HepG2 (cell line): ENCODE results near the gene BRIP1. TPM values are rescaled to one million over a fixed set of nuclear protein-coding genes. Genes with fewer than 3 reads are reported as not detected.

Source experiments
- ATAC-seq: fragments of 200-7000 bp; cut with Tn5 transposase; 3 replicates; pipeline ENCODE4 v1.9.1; 2020; ENCODE audit warnings: mild to moderate bottlenecking, moderate library complexity
- BruUV-seq: library from RNA; stranded (reverse); fragments of 400-500 nt; replicated peaks from 2 replicates; lab custom pipeline; 2021; lab: Mats Ljungman, UMichigan
- CTCF ChIA-PET: fragments of 300-600 bp; formaldehyde crosslinking; extraction: SDS; loops from one replicate; lab custom pipeline; 2021; ENCODE audit warnings: low total read pairs, inconsistent platforms, low intra/inter-chr PET ratio; lab: Yijun Ruan, JAX
- POLR2A ChIA-PET: fragments of 350-600 bp; sonication (Branson Sonifier 250); formaldehyde crosslinking; loops from one replicate; lab custom pipeline; 2020; ENCODE audit warnings: antibody characterized with exemption, inconsistent platforms; lab: Yijun Ruan, JAX
- DNase-seq: peaks from one replicate; pipeline ENCODE4 v3.0.0-alpha.2; 2015; ENCODE audit warnings: low spot score
- FAIRE-seq: peaks from 3 replicates; lab custom pipeline; 2011; peaks lifted over from hg19 to GRCh38; lab: Jason Lieb, UNC
- H2AFZ ChIP-seq: one replicate; pipeline ENCODE4 v1.6.1; 2011; ENCODE audit warnings: low read length, inconsistent platforms
- H3K27ac ChIP-seq: fragments of 300-600 bp; 3 replicates; pipeline ENCODE4 v1.8.0; 2011; ENCODE audit warnings: mixed run types, mild to moderate bottlenecking, mixed read lengths, low read length, inconsistent platforms; ENCODE audit not compliant: insufficient read depth; ENCODE audit errors: extremely low read length
- H3K27me3 ChIP-seq, 2 experiments: fragments of 200-600 bp in 1 of 2; 2 replicates in 1 of 2; 3 replicates in 1 of 2; pipeline versions ENCODE4 v1.6.0 to v1.8.0; 2011; ENCODE audit warnings: low read length in 2 of 2, mild to moderate bottlenecking in 2 of 2, moderate library complexity in 2 of 2, inconsistent platforms in 1 of 2; ENCODE audit not compliant: insufficient read depth in 2 of 2, control insufficient read depth in 1 of 2
- H3K36me3 ChIP-seq, 2 experiments: fragments of 200-600 bp in 1 of 2; replicated peaks in 1 of 2; 2 replicates in 1 of 2; 3 replicates in 1 of 2; pipeline versions ENCODE4 v1.5.1 to v1.8.0; 2011; ENCODE audit warnings: low read length in 2 of 2, inconsistent platforms in 1 of 2; ENCODE audit not compliant: insufficient read depth in 2 of 2, control insufficient read depth in 1 of 2
- H3K4me1 ChIP-seq: 2 replicates; pipeline ENCODE4 v1.5.1; 2012; ENCODE audit warnings: low read length, inconsistent platforms; ENCODE audit not compliant: insufficient read depth
- H3K4me2 ChIP-seq: 2 replicates; pipeline ENCODE4 v1.6.0; 2011; ENCODE audit warnings: low read depth, low read length, inconsistent platforms
- H3K4me3 ChIP-seq, 3 experiments: fragments of 200-600 bp in 1 of 3; sonication (generic), shearing (Covaris generic) in 1 of 3; replicated peaks in 1 of 3; 2 replicates each; pipeline ENCODE4 v1.5.1; 2011 to 2016; ENCODE audit warnings: low read length in 3 of 3, inconsistent platforms in 2 of 3, low read depth in 2 of 3, mild to moderate bottlenecking in 2 of 3, control low read depth in 1 of 3, mixed read lengths in 1 of 3; ENCODE audit not compliant: insufficient read depth in 1 of 3
- H3K79me2 ChIP-seq: one replicate; pipeline ENCODE4 v1.6.1; 2011; ENCODE audit warnings: low read length, inconsistent platforms; ENCODE audit not compliant: insufficient read depth
- H3K9ac ChIP-seq: 2 replicates; pipeline ENCODE4 v1.6.0; 2011; ENCODE audit warnings: mild to moderate bottlenecking, low read depth, low read length, inconsistent platforms; ENCODE audit not compliant: insufficient read depth
- H3K9me3 ChIP-seq: 2 replicates; pipeline ENCODE4 v1.5.1; 2012; ENCODE audit warnings: mild to moderate bottlenecking, low read length
- H4K20me1 ChIP-seq: 2 replicates; pipeline ENCODE4 v1.6.0; 2011; ENCODE audit warnings: inconsistent platforms, mild to moderate bottlenecking, low read length, moderate library complexity; ENCODE audit not compliant: insufficient read depth
- BRD4 ChIP-seq: sonication (generic); formaldehyde crosslinking; IDR thresholded peaks from 2 replicates; pipeline ENCODE4 v1.4.0; 2020; ENCODE audit warnings: missing genetic modification reagents
- FOXO1 ChIP-seq: sonication (generic); formaldehyde crosslinking; IDR thresholded peaks from 2 replicates; pipeline ENCODE4 v1.4.0; 2020; ENCODE audit warnings: missing genetic modification reagents
- ZMYM4 ChIP-seq: sonication (generic); formaldehyde crosslinking; IDR thresholded peaks from 2 replicates; pipeline ENCODE4 v1.8.1; 2023; ENCODE audit warnings: mild to moderate bottlenecking, missing genetic modification reagents
- ZNF138 ChIP-seq: sonication (generic); formaldehyde crosslinking; IDR thresholded peaks from 2 replicates; pipeline ENCODE4 v1.5.0; 2020; ENCODE audit warnings: mild to moderate bottlenecking, low read depth, missing genetic modification reagents
- ZNF274 ChIP-seq: sonication (generic); formaldehyde crosslinking; IDR thresholded peaks from 2 replicates; pipeline ENCODE4 v1.5.1; 2020; ENCODE audit warnings: mild to moderate bottlenecking, missing genetic modification reagents
- ZNF761 ChIP-seq: sonication (generic); formaldehyde crosslinking; conservative IDR thresholded peaks from 2 replicates; pipeline ENCODE4 v1.4.0; 2020; ENCODE audit warnings: mild to moderate bottlenecking, missing genetic modification reagents
- WGBS: methylation state at CpG from one replicate; pipeline ENCODE4 v1.1.6; 2017; ENCODE audit warnings: low lambda C conversion rate; 5-methylcytosine and 5-hydroxymethylcytosine counted together
- in situ Hi-C: cut with HindIII; loops from 2 replicates; pipeline ENCODE4 v1.10.0; 2017; ENCODE audit warnings: low pct_unique_long_range_greater_than_20kb; ENCODE audit not compliant: extremely low pct_ligation_motif_present
- intact Hi-C: fragments of 100-400 bp; cut with micrococcal nuclease; formaldehyde crosslinking; loops from one replicate; pipeline ENCODE4 v1.10.0; 2022; ENCODE audit not compliant: unreplicated experiment
- polyA plus RNA-seq, 8 experiments: library from polyadenylated mRNA; depleted of rRNA in 3 of 8; stranded (reverse) in 7 of 8; unstranded in 1 of 8; fragments of >200 nt; fragmentation: Illumina TruSeq in 4 of 8; extraction: Trizol in 4 of 8; gene quantifications; 2 replicates each; pipeline versions ENCODE4 v1.2.1 to v1.2.3, GENCODE V29; 2011 to 2016; ENCODE audit warnings: low read depth in 4 of 8, missing spikeins in 1 of 8, mixed read lengths in 1 of 8; ENCODE audit not compliant: insufficient read depth in 1 of 8
- total RNA-seq, 5 experiments: library from RNA; depleted of rRNA; stranded (reverse); fragments of >200 nt; fragmentation: Illumina TruSeq; extraction: Trizol; gene quantifications; 2 replicates each; pipeline ENCODE4 v1.2.3, GENCODE V29; 2016; ENCODE audit warnings: low read depth in 1 of 5
- TF ChIP-seq, protein P1 (sequence below): sonication (generic); formaldehyde crosslinking; IDR thresholded peaks from 2 replicates; pipeline ENCODE4 v1.5.1; 2020; ENCODE audit warnings: mild to moderate bottlenecking, missing genetic modification reagents, moderate library complexity

Gene BRIP1
- total and polyA plus RNA-seq, 2 of the 13 experiments (the other 11 are each of a cell fraction or from before 2014, with no cell fraction given), result 3.8 to 27.7 TPM

DNA sequence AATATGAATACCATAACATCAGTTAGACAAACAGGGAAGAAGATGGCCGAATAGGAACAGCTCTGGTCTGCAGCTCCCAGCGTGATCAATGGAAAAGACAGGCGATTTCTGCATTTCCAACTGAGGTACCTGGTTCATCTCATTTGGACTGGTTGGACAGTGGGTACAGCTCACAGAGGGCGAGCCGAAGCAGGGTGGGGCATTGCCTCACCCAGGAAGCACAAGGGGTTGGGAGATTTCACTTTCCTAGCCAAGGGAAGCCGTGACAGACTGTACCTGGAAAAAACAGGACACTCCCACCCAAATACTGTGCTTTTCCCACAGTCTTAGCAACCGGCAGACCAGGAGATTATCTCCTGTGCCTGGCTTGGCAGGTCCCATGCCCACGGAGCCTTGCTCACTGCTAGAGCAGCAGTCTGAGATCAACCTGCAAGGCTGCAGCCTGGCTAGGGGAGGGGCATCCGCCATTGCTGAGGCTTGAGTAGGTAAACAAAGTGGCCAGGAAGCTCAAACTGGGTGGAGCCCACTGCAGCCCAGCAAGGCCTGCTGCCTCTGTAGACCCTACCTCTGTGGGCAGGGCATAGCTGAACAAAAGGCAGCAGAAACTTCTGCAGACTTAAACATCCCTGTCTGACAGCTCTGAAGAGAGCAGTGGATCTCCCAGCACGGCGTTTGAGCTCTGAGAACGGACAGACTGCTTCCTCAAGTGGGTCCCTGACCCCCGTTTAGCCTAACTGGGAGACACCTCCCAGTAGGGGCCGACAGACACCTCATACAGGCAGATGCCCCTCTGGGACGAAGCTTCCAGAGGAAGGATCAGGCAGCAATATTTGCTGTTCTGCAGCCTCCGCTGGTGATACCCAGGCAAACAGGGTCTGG, 190.1 kb downstream of the BRIP1 start (continued):
- TF ChIP-seq, protein P1, sequence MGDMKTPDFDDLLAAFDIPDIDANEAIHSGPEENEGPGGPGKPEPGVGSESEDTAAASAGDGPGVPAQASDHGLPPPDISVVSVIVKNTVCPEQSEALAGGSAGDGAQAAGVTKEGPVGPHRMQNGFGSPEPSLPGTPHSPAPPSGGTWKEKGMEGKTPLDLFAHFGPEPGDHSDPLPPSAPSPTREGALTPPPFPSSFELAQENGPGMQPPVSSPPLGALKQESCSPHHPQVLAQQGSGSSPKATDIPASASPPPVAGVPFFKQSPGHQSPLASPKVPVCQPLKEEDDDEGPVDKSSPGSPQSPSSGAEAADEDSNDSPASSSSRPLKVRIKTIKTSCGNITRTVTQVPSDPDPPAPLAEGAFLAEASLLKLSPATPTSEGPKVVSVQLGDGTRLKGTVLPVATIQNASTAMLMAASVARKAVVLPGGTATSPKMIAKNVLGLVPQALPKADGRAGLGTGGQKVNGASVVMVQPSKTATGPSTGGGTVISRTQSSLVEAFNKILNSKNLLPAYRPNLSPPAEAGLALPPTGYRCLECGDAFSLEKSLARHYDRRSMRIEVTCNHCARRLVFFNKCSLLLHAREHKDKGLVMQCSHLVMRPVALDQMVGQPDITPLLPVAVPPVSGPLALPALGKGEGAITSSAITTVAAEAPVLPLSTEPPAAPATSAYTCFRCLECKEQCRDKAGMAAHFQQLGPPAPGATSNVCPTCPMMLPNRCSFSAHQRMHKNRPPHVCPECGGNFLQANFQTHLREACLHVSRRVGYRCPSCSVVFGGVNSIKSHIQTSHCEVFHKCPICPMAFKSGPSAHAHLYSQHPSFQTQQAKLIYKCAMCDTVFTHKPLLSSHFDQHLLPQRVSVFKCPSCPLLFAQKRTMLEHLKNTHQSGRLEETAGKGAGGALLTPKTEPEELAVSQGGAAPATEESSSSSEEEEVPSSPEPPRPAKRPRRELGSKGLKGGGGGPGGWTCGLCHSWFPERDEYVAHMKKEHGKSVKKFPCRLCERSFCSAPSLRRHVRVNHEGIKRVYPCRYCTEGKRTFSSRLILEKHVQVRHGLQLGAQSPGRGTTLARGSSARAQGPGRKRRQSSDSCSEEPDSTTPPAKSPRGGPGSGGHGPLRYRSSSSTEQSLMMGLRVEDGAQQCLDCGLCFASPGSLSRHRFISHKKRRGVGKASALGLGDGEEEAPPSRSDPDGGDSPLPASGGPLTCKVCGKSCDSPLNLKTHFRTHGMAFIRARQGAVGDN (CRISPR knock-in tag), result peak; percentile 78
- TF ChIP-seq ZMYM4 (peak; percentile 64; the same call in 1 of the 2 replicates), FOXO1 (CRISPR knock-in tag) (peak; percentile 49; the same call in 1 of the 2 replicates), BRD4 (peak; percentile 31; the same call in 1 of the 2 replicates)

DNA sequence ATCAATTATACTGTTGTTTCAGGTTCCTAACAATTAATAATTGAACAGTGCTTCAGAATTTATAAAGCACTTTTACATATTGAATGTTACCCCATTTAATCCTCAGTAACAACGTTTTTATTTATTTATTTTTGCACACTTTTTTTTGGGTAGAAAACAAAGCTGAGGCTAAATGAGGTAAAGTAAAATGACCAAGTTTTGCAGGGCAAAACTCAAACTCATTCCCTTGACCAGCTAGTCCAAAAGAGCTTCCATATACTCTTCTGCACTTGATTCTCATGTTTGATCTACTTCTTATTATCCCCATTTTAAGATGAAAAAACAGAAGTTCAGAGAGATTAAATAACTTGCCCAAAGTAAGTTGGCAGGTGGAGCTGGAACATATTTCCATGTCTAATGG, 191.2 kb downstream of the BRIP1 start:
- no peak for TF ChIP-seq ZNF138 (CRISPR knock-in tag)
- TF ChIP-seq ZNF761 (CRISPR knock-in tag), result no peak
- no peak for TF ChIP-seq ZNF274 (CRISPR knock-in tag)
- FAIRE-seq (no peak), DNase-seq (no peak), ATAC-seq (no peak)
- POLR2A ChIA-PET, result no interaction called here
- H3K27me3 ChIP-seq, result no peaks in the 10 kb centered on the region
- H3K4me2 ChIP-seq, result no peak overlapping the region
- no peak overlapping the region for H3K4me3 ChIP-seq
- H3K4me1 ChIP-seq, result peaks cover 14% of the 10 kb centered on the region
- no TSS peak for BruUV-seq
- H3K9ac ChIP-seq, result no peak overlapping the region
- H3K27ac ChIP-seq, result no peak overlapping the region
- H3K9me3 ChIP-seq, result no peaks in the 10 kb centered on the region
- no peak overlapping the region for H2AFZ ChIP-seq
- intact Hi-C loops, result no loop called here
- no peaks in the 10 kb centered on the region for H3K36me3 ChIP-seq
- CTCF ChIA-PET, result no interaction called here
- H4K20me1 ChIP-seq, result no peaks in the 10 kb centered on the region
- H3K79me2 ChIP-seq, result no peaks in the 10 kb centered on the region
- 1% methylated on average over 1 of the region's 1 CpG for WGBS
- in situ Hi-C loops, result no loop called here
